Activated CD8-positive, alpha-beta T cell treated with anti-CD3 and anti-CD28 coated beads, Interleukin-2, amount 10 ng/mL, durations not matched to agents 7 days and 5 days (primary cell): ENCODE data around the gene STX4. TPM values are rescaled to one million over a fixed set of nuclear protein-coding genes. Genes with fewer than 3 reads are reported as not detected.
A peak's percentile ranks its signal among the peaks of the same experiment; 100 is the strongest.

Experiments used
- ATAC-seq: fragments of 150-1000 bp; cut with Tn5 transposase; one replicate; pipeline ENCODE4 v1.10.0; 2021; ENCODE audit warnings: moderate library complexity
- CTCF ChIA-PET: fragments of 350-600 bp; sonication (Branson Sonifier 250); formaldehyde crosslinking; loops from one replicate; lab custom pipeline; 2021; ENCODE audit warnings: antibody characterized with exemption; lab: Charles Lee
- POLR2A ChIA-PET: fragments of 350-600 bp; sonication (Branson Sonifier 250); formaldehyde crosslinking; loops from one replicate; lab custom pipeline; 2021; ENCODE audit warnings: antibody characterized with exemption; lab: Charles Lee
- DNase-seq: peaks from one replicate; pipeline ENCODE4 v3.0.0-alpha.2; 2020
- H3K27ac Mint-ChIP-seq: one replicate; pipeline ENCODE4 v1.8.0; 2021; ENCODE audit warnings: mild to moderate bottlenecking, mixed read lengths
- H3K27me3 Mint-ChIP-seq: one replicate; pipeline ENCODE4 v1.8.0; 2021; ENCODE audit warnings: low read depth, mixed read lengths
- H3K36me3 Mint-ChIP-seq: one replicate; pipeline ENCODE4 v1.8.0; 2021; ENCODE audit warnings: low read depth, mixed read lengths
- H3K4me1 Mint-ChIP-seq: one replicate; pipeline ENCODE4 v1.8.0; 2021; ENCODE audit warnings: low read depth, mixed read lengths
- H3K4me3 Mint-ChIP-seq: one replicate; pipeline ENCODE4 v1.8.0; 2021; ENCODE audit warnings: mild to moderate bottlenecking, mixed read lengths
- H3K9me3 Mint-ChIP-seq: one replicate; pipeline ENCODE4 v1.8.0; 2022; ENCODE audit warnings: mixed read lengths; ENCODE audit not compliant: insufficient read depth
- total RNA-seq, 2 experiments: library from RNA; stranded (reverse); gene quantifications; one replicate each; pipeline ENCODE4 v1.2.3, GENCODE V29; 2021

The STX4 gene, protein sequence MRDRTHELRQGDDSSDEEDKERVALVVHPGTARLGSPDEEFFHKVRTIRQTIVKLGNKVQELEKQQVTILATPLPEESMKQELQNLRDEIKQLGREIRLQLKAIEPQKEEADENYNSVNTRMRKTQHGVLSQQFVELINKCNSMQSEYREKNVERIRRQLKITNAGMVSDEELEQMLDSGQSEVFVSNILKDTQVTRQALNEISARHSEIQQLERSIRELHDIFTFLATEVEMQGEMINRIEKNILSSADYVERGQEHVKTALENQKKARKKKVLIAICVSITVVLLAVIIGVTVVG
- total RNA-seq: 10 to 100 TPM; 46.4 to 53.5 TPM

DNA sequence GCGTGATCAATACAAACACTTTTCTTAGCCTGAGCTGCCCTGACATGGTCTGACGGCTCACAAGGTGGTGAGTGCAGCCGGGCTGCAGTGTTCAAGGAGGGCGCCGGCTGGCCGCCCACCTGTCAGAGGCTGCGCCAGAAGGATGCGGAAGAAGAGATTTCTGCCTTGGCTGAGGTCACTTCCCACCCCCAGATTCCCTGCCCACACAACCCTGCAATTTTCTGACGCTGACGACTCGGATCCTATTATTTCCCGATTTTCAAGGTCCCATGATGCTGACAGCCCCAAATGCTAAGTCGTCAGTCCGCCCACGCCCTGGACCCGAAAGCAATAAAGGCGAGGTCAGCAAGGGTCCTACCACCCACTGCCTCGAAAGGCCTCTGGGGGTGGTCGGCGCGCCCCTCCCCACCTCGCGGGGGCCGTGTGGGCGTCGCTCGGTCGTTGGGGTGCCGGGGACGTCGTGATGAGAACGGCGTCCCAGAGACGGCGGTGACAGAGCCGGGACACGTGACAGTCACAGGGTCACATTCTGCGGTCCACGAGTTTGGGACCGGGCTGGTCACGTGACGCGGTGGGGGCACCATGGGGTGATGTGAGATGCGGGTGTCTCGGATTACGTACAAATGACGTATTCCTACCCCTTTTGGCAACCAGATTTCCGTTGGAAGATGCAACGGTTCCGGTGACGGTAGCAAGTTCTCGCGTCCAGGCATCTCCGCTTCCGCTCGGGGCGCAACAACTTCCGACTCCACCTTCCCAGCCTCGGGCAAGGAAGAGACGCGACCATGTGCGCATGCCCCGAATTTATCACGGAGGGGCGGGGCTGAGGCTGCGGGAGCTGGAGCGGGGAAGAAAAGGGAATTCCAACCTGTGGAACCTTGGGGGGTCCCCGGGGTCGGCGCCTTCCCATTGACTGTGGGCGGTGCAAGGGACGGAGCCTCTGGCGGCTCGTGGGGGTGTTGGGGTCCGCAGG is at the start of gene STX4:
Gene STX4, plus strand, starts transcription at position 823 of the 973 bp plus-strand sequence. CDS start 248 bp downstream, outside the sequence.
- DNase-seq: peak; percentile 99
- POLR2A ChIA-PET: interaction anchor here (1.1 to 1.7 kb wide), 4 partner anchors 13 to 85 kb away, joined by 3 to 6 read pairs (median 3); partner anchors contain the start of genes ZNF646 and ZNF668
- CTCF ChIA-PET: no interaction called here

DNA sequence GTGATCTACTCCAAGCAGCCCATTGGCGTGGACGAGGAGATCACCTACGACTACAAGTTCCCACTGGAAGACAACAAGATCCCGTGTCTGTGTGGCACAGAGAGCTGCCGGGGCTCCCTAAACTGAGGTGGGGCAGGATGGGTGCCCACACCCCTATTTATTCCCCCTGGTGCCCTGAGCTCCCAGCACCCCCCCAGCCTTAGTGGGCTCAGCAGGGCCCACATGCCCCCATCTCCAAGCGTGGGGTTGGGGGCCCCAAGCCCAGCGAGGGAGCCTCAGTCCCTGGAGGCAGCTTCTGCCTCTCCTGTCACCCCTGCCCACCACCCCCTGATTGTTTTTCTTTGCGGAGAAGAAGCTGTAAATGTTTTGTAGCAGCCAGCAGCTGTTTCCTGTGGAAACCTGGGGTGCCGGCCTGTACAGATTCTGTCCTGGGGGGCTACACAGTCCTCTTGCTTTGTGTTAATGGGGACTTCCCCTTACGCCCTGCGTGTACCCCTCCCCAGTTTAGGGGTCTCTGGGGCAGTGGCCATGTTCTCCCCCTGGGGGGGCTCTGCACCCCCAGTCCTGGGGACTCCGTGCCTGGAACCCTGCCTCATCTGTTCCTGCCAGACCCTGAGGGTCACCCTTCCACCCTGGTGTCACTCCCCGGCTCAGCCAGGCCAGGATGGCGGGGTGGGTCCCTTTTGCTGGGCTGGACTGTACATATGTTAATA is 49.3 kb upstream of the STX4 start:
- Mint-ChIP-seq H3K9me3 (no peaks in the 10 kb centered on the region), H3K27ac (no peak overlapping the region), H3K4me3 (no peak overlapping the region), H3K4me1 (peaks cover 15% of the 10 kb centered on the region), H3K36me3 (peaks cover 22% of the 10 kb centered on the region), H3K27me3 (no peaks in the 10 kb centered on the region)
- no peak for DNase-seq
- POLR2A ChIA-PET: interaction anchor here (2.2 to 3.3 kb wide), 2 partner anchors 13 to 90 kb away, joined by 5 to 15 read pairs; partner anchors contain the start of genes ZNF646 and ZNF668
- ATAC-seq: no peak
- CTCF ChIA-PET: interaction anchor here (0.6 to 4.2 kb wide), 30 partner anchors 10 to 885 kb away, joined by 3 to 29 read pairs (median 4); partner anchors contain the start of genes PYDC1, VKORC1, ZNF646 and ZNF668

More for the DNA sequence above, at the start of gene STX4:
- Mint-ChIP-seq H3K9me3 (no peaks in the 10 kb centered on the region), H3K27ac (peak within 1 kb of the TSS; percentile 94), H3K36me3 (peaks cover 20% of the 10 kb centered on the region), H3K4me3 (peak within 1 kb of the TSS; percentile 96), H3K4me1 (peaks cover 26% of the 10 kb centered on the region), H3K27me3 (no peaks in the 10 kb centered on the region)
- ATAC-seq: peak; percentile 84

DNA sequence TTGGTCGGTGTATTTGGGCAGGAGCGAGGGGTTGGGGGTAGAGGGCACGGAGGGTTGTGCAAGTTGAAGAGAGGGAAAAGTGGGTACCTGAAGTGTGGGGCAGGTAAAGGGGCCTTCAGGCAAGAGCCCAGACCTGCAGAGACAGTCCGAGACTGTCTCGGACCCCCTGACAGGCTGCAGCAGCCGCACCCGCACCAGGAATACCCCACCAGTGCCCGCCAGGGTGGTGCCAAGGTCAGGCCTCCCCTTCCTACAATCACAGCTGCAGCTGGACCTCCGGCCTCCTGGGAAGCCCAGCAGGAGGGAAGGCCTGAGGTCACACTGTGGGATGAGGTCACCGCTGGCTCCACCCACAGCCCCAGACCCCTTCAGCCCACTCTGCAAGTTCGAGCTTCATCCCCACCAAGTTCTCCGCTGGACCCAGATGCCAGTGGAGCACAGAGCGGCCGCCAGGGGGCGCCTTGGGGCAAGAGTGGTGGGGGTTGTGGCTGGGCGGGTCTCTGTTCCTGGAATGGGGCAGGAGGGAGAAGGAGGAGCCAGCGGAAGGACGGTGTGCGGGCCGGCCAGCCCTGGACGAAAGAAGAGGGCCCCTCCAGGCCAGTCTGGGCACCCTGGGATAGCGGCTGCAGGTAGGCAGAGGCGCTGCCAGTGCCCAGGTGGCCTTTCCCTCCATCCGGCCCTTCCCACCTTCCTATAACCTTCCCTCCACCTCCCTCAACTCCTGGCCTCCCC is 48.5 kb upstream of the STX4 start, which contains the start of gene HSD3B7:
Gene HSD3B7, plus strand, starts transcription at position 539 of the 732 bp plus-strand sequence. CDS start 452 bp downstream, outside the sequence.
- Mint-ChIP-seq H3K4me3 (peak within 1 kb of the TSS; percentile 52), H3K27me3 (no peaks in the 10 kb centered on the region), H3K9me3 (no peaks in the 10 kb centered on the region), H3K36me3 (peaks cover 22% of the 10 kb centered on the region), H3K4me1 (peaks cover 15% of the 10 kb centered on the region), H3K27ac (peak within 1 kb of the TSS; percentile 43)
- ChIA-PET CTCF (interaction anchor here (0.6 to 4.2 kb wide), 30 partner anchors 9 to 884 kb away, joined by 3 to 29 read pairs (median 4); partner anchors contain the start of genes PYDC1, VKORC1, ZNF646 and ZNF668), POLR2A (interaction anchor here (0.7 to 3.3 kb wide), 3 partner anchors 34 to 132 kb away, joined by 3 to 15 read pairs (median 4); partner anchors contain the start of genes KAT8, ZNF646 and ZNF668)
- DNase-seq (peak; percentile 85), ATAC-seq (peak; percentile 80)

DNA sequence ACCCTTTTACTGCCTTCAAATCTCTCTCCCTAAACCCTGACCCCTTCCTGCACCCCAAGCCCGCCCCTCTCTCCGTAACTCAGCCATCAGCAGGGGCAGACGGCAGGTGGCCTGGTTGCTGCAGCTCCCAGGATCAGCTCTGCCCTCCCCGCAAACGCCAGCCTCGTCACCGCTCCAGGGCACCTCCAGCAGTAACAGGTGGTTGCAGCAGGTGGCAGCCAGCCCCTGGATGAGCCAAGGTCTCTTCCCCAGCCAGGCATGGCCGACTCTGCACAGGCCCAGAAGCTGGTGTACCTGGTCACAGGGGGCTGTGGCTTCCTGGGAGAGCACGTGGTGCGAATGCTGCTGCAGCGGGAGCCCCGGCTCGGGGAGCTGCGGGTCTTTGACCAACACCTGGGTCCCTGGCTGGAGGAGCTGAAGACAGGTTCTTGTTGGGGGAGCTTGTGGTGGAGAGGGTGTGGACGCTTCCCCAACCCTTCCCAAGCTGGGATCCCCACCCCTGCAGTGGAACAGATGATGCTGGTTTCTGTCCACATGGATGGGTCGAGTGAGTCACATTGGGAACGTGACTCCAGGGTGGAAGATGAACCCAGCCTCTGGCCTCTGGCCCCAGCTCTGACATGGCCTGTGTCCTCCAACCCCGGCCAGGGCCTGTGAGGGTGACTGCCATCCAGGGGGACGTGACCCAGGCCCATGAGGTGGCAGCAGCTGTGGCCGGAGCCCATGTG is 47.8 kb upstream of the STX4 start:
- DNase-seq (no peak), ATAC-seq (peak; percentile 17)
- Mint-ChIP-seq H3K4me3 (peak overlapping the region; percentile 52), H3K27me3 (no peaks in the 10 kb centered on the region), H3K36me3 (peaks cover 19% of the 10 kb centered on the region), H3K4me1 (peaks cover 15% of the 10 kb centered on the region), H3K27ac (peak overlapping the region; percentile 43), H3K9me3 (no peaks in the 10 kb centered on the region)
- ChIA-PET POLR2A (interaction anchor here (0.7 to 3.3 kb wide), 4 partner anchors 12 to 132 kb away, joined by 3 to 15 read pairs (median 4); partner anchors contain the start of genes KAT8, ZNF646 and ZNF668), CTCF (interaction anchor here (0.7 to 4.2 kb wide), 26 partner anchors 8 to 883 kb away, joined by 3 to 29 read pairs (median 3); partner anchors contain the start of genes VKORC1, ZNF646, ZNF668 and ZNF843)

DNA sequence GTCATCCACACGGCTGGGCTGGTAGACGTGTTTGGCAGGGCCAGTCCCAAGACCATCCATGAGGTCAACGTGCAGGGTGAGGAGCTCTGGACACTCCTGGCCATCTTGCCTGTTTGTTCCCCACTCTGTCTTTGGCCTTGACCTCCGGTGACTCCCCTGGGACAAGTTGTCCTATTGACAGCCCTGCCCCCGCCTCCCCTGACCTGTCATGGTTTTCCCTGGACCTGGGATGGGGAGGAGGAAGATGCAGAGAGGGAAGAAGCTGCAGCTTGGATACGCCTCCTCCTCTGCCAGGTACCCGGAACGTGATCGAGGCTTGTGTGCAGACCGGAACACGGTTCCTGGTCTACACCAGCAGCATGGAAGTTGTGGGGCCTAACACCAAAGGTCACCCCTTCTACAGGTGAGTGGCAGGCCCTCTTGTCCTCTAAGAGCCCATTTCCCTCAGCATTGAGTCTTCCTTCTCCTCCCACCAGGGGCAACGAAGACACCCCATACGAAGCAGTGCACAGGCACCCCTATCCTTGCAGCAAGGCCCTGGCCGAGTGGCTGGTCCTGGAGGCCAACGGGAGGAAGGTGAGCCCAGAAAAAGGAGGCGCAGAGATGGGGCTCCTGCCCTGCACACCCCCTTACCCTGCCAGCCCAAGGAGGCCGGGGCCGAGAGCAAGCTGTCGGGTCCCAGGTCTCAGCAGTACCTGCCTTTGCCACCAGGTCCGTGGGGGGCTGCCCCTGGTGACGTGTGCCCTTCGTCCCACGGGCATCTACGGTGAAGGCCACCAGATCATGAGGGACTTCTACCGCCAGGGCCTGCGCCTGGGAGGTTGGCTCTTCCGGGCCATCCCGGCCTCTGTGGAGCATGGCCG is 47.0 kb upstream of the STX4 start:
- Mint-ChIP-seq H3K27me3 (no peaks in the 10 kb centered on the region), H3K4me1 (peaks cover 19% of the 10 kb centered on the region), H3K4me3 (no peak overlapping the region), H3K9me3 (no peaks in the 10 kb centered on the region), H3K27ac (no peak overlapping the region), H3K36me3 (peaks cover 13% of the 10 kb centered on the region)
- no peak for ATAC-seq
- DNase-seq: no peak
- ChIA-PET POLR2A (interaction anchor here (0.6 to 3.3 kb wide), 3 partner anchors 11 to 87 kb away, joined by 3 to 15 read pairs (median 4); partner anchors contain the start of genes ZNF646 and ZNF668), CTCF (interaction anchor here (0.8 to 4.2 kb wide), 15 partner anchors 10 to 882 kb away, joined by 3 to 29 read pairs (median 4); partner anchors contain the start of genes VKORC1, ZNF646 and ZNF668)

DNA sequence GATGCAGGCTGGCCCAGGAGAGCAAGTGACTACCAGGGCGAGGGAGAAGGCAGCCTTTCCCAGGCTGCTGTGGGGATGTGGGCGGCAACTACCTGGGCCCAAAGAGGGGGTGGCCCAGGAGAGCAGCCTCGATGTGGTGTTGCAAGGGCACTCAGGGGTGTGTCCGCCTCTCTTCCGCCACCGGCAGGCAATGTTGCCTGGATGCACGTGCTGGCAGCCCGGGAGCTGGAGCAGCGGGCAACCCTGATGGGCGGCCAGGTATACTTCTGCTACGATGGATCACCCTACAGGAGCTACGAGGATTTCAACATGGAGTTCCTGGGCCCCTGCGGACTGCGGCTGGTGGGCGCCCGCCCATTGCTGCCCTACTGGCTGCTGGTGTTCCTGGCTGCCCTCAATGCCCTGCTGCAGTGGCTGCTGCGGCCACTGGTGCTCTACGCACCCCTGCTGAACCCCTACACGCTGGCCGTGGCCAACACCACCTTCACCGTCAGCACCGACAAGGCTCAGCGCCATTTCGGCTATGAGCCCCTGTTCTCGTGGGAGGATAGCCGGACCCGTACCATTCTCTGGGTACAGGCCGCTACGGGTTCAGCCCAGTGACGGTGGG is 45.7 kb upstream of the STX4 start:
- no peaks in the 10 kb centered on the region for H3K9me3 Mint-ChIP-seq
- H3K4me1 Mint-ChIP-seq: peaks cover 24% of the 10 kb centered on the region
- peaks cover 9% of the 10 kb centered on the region for H3K36me3 Mint-ChIP-seq
- no peaks in the 10 kb centered on the region for H3K27me3 Mint-ChIP-seq
- H3K4me3 Mint-ChIP-seq: no peak overlapping the region
- POLR2A ChIA-PET: no interaction called here
- ATAC-seq (no peak), DNase-seq (no peak)
- CTCF ChIA-PET: interaction anchor here (1.2 kb wide), 1 partner anchor 155 kb away, joined by 3 read pairs; no protein-coding TSS in a partner anchor
- no peak overlapping the region for H3K27ac Mint-ChIP-seq

DNA sequence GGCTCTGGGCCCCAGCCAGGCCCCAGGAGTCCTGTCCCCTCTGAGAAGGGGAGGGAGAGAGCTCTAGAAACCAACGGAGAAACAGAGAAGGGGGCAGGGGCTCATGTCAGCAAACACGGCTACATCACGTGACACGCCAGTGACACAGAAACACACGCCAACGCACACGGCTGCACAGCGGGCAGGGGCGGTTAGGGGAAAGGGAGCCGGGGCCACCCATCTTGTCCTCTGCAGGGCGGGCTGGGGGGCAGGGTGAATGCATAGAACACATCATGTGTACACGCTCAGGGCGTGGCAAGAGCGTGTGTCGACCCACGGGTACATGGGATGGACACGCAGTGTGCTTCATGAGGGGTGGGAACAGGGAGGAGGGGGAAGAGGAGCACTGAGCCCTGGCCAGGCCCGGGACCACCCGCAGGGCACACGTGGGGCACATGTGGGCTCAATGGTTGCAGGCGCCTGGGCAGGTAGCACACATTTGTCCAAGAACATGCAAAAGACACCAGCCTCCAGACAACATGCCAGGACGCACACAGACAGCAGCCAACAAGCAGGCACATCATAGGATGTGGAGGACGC is 43.8 kb upstream of the STX4 start:
- DNase-seq (no peak), ATAC-seq (no peak)
- H3K4me3 Mint-ChIP-seq: no peak overlapping the region
- no peaks in the 10 kb centered on the region for H3K27me3 Mint-ChIP-seq
- POLR2A ChIA-PET: no interaction called here
- no peak overlapping the region for H3K27ac Mint-ChIP-seq
- CTCF ChIA-PET: no interaction called here
- H3K9me3 Mint-ChIP-seq: no peaks in the 10 kb centered on the region
- H3K4me1 Mint-ChIP-seq: peaks cover 41% of the 10 kb centered on the region
- peaks cover 4% of the 10 kb centered on the region for H3K36me3 Mint-ChIP-seq

DNA sequence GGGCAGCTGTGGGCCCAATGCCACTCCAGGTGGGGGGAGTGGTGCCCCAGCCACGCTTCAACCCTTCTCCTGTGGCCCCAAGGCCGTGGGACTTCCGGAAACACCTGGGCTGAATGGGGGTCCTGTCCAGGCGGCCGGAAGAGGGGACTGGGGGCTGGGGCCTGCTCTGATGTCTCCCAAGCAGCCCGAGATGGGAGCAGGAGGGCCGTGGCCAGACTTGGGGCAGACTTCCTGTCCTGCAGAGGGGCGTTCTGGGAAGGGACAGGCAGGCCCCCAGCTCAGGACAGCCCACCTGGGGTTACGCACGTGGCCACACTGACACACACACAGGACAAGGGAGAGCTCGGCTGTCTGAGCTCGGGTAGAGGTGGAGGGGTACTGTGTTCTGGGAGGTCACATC is 43.3 kb upstream of the STX4 start:
- H3K4me1 Mint-ChIP-seq: peaks cover 39% of the 10 kb centered on the region
- ATAC-seq (no peak), DNase-seq (no peak)
- H3K27me3 Mint-ChIP-seq: no peaks in the 10 kb centered on the region
- no peak overlapping the region for H3K4me3 Mint-ChIP-seq
- no peaks in the 10 kb centered on the region for H3K9me3 Mint-ChIP-seq
- peaks cover 4% of the 10 kb centered on the region for H3K36me3 Mint-ChIP-seq
- CTCF ChIA-PET: no interaction called here
- no peak overlapping the region for H3K27ac Mint-ChIP-seq
- POLR2A ChIA-PET: no interaction called here

DNA sequence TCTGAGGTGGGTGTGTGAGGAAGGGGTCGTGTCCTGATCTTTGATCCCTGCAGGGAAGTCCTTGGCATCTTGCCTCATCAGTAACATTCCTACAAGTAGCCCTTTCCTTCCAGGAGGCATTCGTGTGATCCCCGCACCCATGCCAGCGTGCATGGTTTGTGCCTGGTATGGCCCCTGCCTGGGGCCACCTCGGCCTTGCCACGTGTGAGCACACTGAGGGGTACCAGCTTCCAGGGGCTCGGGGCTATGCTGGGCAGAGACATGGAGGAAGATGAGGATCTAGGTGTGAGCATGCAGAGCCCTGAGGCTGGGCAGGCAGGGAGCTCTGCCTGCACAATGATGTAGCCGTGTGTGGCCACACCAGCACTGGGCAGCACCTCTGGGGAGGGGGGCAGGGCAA is 42.3 kb upstream of the STX4 start:
- H3K27ac Mint-ChIP-seq: no peak overlapping the region
- POLR2A ChIA-PET: no interaction called here
- CTCF ChIA-PET: no interaction called here
- H3K9me3 Mint-ChIP-seq: no peaks in the 10 kb centered on the region
- ATAC-seq: no peak
- no peaks in the 10 kb centered on the region for H3K27me3 Mint-ChIP-seq
- H3K36me3 Mint-ChIP-seq: peaks cover 4% of the 10 kb centered on the region
- peaks cover 35% of the 10 kb centered on the region for H3K4me1 Mint-ChIP-seq
- H3K4me3 Mint-ChIP-seq: no peak overlapping the region
- no peak for DNase-seq
